ENCODE measurements around the gene AFF3. TPM values are rescaled to one million over a fixed set of nuclear protein-coding genes. Genes with fewer than 3 reads are reported as not detected.

The AFF3 gene
- total and polyA plus RNA-seq, 10 of the 15 experiments (the other 5 are each of a cell fraction or from before 2014, with no cell fraction given) = 0.26 to 5.5 (median 3.0) TPM

DNA sequence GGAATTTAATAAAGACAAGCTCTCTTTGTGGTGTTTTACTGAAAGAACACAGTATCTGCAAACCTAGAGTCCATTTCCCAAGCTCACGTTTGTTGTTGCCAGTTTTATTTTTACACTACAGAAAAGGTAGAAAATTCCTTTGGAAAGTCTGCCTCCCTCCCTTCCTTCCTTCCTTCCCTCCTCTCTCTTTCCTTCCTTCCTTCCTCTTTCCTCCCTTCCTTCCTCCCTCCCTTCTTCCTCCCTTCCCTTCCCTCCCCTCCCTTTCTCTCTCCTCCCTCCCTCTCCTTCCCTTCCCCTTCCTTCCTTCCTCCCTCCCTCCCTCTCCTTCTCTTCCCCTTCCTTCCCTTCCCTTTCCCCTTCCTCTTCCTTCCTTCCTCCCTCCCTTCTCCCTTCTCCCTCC, 516.2 kb downstream of the AFF3 start:
- POLR2A ChIA-PET = no interaction called here
- BruUV-seq (replicated peaks) = no TSS peak
- RAD21 ChIA-PET (ENCODE audit: unreplicated experiment) = no interaction called here
- Histone ChIP-seq H2AFZ (ENCODE audit: control insufficient read depth, low read depth, low read length) (no peak overlapping the region), H3K79me2 (ENCODE audit: control insufficient read depth, insufficient read depth, low read length) (no peaks in the 10 kb centered on the region), H3K36me3 (ENCODE audit: control insufficient read depth in 2 of 2, insufficient read depth in 2 of 2, low read length in 1 of 2) (no peaks in the 10 kb centered on the region), H3K4me2 (ENCODE audit: control insufficient read depth, insufficient read depth) (no peak overlapping the region), H4K20me1 (ENCODE audit: control insufficient read depth, insufficient read depth) (no peaks in the 10 kb centered on the region), H3K4me1 (ENCODE audit: control insufficient read depth, insufficient read depth, low read length) (no peaks in the 10 kb centered on the region), H3K27me3 (replicated peaks in 1 of 2; ENCODE audit: control insufficient read depth in 2 of 2, insufficient read depth in 2 of 2, low read length in 1 of 2) (no peaks in the 10 kb centered on the region), H3K9me3 (replicated peaks; ENCODE audit: control insufficient read depth, insufficient read depth, low read length) (no peaks in the 10 kb centered on the region), H3K9ac (ENCODE audit: control insufficient read depth, insufficient read depth, low read length) (no peak overlapping the region), H3K4me3 (no peak overlapping the region), H3K27ac (ENCODE audit: control insufficient read depth, insufficient read depth) (no peak overlapping the region)
- intact Hi-C loops (cut with micrococcal nuclease; ENCODE audit: unreplicated experiment) = no loop called here
- no peak for DNase-seq (ENCODE audit: low read depth, low spot score)
- ATAC-seq = no peak
- in situ Hi-C loops (cut with MboI) = no loop called here
- FAIRE-seq = no peak
- CTCF ChIA-PET = interaction anchor here (0.5 to 1.5 kb wide), 2 partner anchors 10 to 66 kb away, joined by 3 read pairs; no protein-coding TSS in a partner anchor
- 5% methylated on average over 1 of the region's 1 CpG for WGBS (ENCODE audit: insufficient coverage, insufficient replicate concordance, low lambda C conversion rate, missing lambda C conversion rate)
- SMC1A ChIA-PET (ENCODE audit: uncharacterized antibody, unreplicated experiment) = no interaction called here
- TF ChIP-seq NFIC (IDR thresholded peaks at IDR 0.05; ENCODE audit: low read depth, low read length) (no peak), TBL1XR1 (IDR thresholded peaks at IDR 0.05; ENCODE audit: low read depth, low read length) (no peak), TCF7 (IDR thresholded peaks at IDR 0.05; ENCODE audit: borderline replicate concordance) (no peak), LARP7 (IDR thresholded peaks at IDR 0.05) (no peak), SMC3 (IDR thresholded peaks at IDR 0.05; ENCODE audit: borderline replicate concordance, low read length) (no peak), ESRRA (IDR thresholded peaks at IDR 0.05; ENCODE audit: low read length) (no peak), MTA2 (IDR thresholded peaks at IDR 0.05; ENCODE audit: low read depth) (no peak), TCF12 (IDR thresholded peaks at IDR 0.05; ENCODE audit: low read depth, low read length) (no peak), NKRF (conservative IDR thresholded peaks at IDR 0.05) (no peak), MXI1 (IDR thresholded peaks at IDR 0.05; ENCODE audit: low read depth, low read length) (no peak), SMAD1 (IDR thresholded peaks at IDR 0.05; ENCODE audit: low read depth, partially characterized antibody) (no peak)
- TF ChIP-seq, protein P1, sequence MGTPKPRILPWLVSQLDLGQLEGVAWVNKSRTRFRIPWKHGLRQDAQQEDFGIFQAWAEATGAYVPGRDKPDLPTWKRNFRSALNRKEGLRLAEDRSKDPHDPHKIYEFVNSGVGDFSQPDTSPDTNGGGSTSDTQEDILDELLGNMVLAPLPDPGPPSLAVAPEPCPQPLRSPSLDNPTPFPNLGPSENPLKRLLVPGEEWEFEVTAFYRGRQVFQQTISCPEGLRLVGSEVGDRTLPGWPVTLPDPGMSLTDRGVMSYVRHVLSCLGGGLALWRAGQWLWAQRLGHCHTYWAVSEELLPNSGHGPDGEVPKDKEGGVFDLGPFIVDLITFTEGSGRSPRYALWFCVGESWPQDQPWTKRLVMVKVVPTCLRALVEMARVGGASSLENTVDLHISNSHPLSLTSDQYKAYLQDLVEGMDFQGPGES (IDR thresholded peaks at IDR 0.05) = no peak
- TF ChIP-seq, protein P2, sequence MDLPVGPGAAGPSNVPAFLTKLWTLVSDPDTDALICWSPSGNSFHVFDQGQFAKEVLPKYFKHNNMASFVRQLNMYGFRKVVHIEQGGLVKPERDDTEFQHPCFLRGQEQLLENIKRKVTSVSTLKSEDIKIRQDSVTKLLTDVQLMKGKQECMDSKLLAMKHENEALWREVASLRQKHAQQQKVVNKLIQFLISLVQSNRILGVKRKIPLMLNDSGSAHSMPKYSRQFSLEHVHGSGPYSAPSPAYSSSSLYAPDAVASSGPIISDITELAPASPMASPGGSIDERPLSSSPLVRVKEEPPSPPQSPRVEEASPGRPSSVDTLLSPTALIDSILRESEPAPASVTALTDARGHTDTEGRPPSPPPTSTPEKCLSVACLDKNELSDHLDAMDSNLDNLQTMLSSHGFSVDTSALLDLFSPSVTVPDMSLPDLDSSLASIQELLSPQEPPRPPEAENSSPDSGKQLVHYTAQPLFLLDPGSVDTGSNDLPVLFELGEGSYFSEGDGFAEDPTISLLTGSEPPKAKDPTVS (IDR thresholded peaks at IDR 0.05; ENCODE audit: low read depth, low read length) = no peak
- TF ChIP-seq, protein P3, sequence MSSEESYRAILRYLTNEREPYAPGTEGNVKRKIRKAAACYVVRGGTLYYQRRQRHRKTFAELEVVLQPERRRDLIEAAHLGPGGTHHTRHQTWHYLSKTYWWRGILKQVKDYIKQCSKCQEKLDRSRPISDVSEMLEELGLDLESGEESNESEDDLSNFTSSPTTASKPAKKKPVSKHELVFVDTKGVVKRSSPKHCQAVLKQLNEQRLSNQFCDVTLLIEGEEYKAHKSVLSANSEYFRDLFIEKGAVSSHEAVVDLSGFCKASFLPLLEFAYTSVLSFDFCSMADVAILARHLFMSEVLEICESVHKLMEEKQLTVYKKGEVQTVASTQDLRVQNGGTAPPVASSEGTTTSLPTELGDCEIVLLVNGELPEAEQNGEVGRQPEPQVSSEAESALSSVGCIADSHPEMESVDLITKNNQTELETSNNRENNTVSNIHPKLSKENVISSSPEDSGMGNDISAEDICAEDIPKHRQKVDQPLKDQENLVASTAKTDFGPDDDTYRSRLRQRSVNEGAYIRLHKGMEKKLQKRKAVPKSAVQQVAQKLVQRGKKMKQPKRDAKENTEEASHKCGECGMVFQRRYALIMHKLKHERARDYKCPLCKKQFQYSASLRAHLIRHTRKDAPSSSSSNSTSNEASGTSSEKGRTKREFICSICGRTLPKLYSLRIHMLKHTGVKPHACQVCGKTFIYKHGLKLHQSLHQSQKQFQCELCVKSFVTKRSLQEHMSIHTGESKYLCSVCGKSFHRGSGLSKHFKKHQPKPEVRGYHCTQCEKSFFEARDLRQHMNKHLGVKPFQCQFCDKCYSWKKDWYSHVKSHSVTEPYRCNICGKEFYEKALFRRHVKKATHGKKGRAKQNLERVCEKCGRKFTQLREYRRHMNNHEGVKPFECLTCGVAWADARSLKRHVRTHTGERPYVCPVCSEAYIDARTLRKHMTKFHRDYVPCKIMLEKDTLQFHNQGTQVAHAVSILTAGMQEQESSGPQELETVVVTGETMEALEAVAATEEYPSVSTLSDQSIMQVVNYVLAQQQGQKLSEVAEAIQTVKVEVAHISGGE (CRISPR knock-in tag; IDR thresholded peaks at IDR 0.05) = no peak

All from GM12878 (cell line).